HCT116 (cell line): ENCODE data around the gene PF4V1. TPM values are rescaled to one million over a fixed set of nuclear protein-coding genes. Genes with fewer than 3 reads are reported as not detected.

Source experiments
- total RNA-seq: library from RNA; stranded (reverse); gene quantifications from one replicate; pipeline ENCODE4 v1.2.1, GENCODE V29; 2021; ENCODE audit not compliant: unreplicated experiment

PF4V1 gene
- total RNA-seq, 1 experiment from 2014 or later = not detected

Other genes starting within 250 kb of the PF4V1 start
- 1.1 TPM for gene RASSF6, start 232.9 kb upstream of the PF4V1 start, total RNA-seq
- gene CXCL8, start 112.7 kb upstream of the PF4V1 start, total RNA-seq = 1.8 TPM
- not detected for gene CXCL6, start 16.6 kb upstream of the PF4V1 start, total RNA-seq
- 2.5 TPM for gene CXCL1, start 16.1 kb downstream of the PF4V1 start, total RNA-seq
- gene PF4, start 128.7 kb downstream of the PF4V1 start, total RNA-seq = not detected
- gene PPBP, start 134.9 kb downstream of the PF4V1 start, total RNA-seq = not detected
- not detected for gene CXCL5, start 145.4 kb downstream of the PF4V1 start, total RNA-seq
- gene CXCL3, start 185.4 kb downstream of the PF4V1 start, total RNA-seq = 1.9 TPM
- gene CXCL2, start 245.9 kb downstream of the PF4V1 start, total RNA-seq = 1.8 TPM